ENCODE data around the gene EMILIN2. TPM values are rescaled to one million over a fixed set of nuclear protein-coding genes. Genes with fewer than 3 reads are reported as not detected.

EMILIN2 gene
- total and polyA plus RNA-seq, 9 of the 15 experiments (the other 6 are each of a cell fraction or from before 2014, with no cell fraction given) = 0.01 to 0.40 (median 0.19) TPM

- Histone ChIP-seq H2AFZ (ENCODE audit: low read depth, low read length) (no peak overlapping the region), H3K27me3 (ENCODE audit: control insufficient read depth in 2 of 2, insufficient read depth in 2 of 2, low read length in 2 of 2) (peaks cover 5% of the 10 kb centered on the region in 2 experiments; a peak in 1 of 5 replicates), H3K4me1 (replicated peaks in 1 of 2; ENCODE audit: control insufficient read depth in 2 of 2, insufficient read depth in 2 of 2, low read length in 2 of 2) (no peaks in the 10 kb centered on the region; a peak in 2 of 5 replicates), H3K27ac (ENCODE audit: extremely low read depth, low read depth, low read length) (no peak overlapping the region), H3K36me3 (ENCODE audit: control insufficient read depth, insufficient read depth, low read length) (no peaks in the 10 kb centered on the region), H3K9ac (ENCODE audit: insufficient read depth in 1 of 2, low read depth in 2 of 2, low read length in 2 of 2) (no peak overlapping the region), H4K20me1 (replicated peaks; ENCODE audit: control insufficient read depth, insufficient read depth, low read length) (no peaks in the 10 kb centered on the region), H3K4me2 (ENCODE audit: insufficient read depth, low read length) (no peak overlapping the region), H3K9me3 (replicated peaks; ENCODE audit: control insufficient read depth, insufficient read depth, low read depth, low read length) (no peaks in the 10 kb centered on the region), H3K4me3 (no peak overlapping the region), H3K9me1 (ENCODE audit: control insufficient read depth, insufficient read depth, low read length) (no peaks in the 10 kb centered on the region), H3K79me2 (ENCODE audit: control insufficient read depth, insufficient read depth, low read length) (no peaks in the 10 kb centered on the region)
- WGBS (ENCODE audit: insufficient coverage, low coverage, missing lambda C conversion rate) = 54% methylated on average over 8 of the region's 8 CpGs
- intact Hi-C loops (cut with micrococcal nuclease) = no loop called here
- in situ Hi-C loops (cut with MboI) = no loop called here
- no TSS peak for BruUV-seq (replicated peaks)
- DNase-seq (ENCODE audit: extremely low read depth in 1 of 4, low spot score in 3 of 4) (no peak), FAIRE-seq (no peak), ATAC-seq (no peak)
- POLR2A ChIA-PET = no interaction called here
- CTCF ChIA-PET (ENCODE audit: low intra/inter-chr PET ratio) = no interaction called here
- TF ChIP-seq TAF9B (IDR thresholded peaks at IDR 0.05; ENCODE audit: partially characterized antibody) (no peak), SP1 (CRISPR knock-in tag; IDR thresholded peaks at IDR 0.05) (no peak), CBFA2T2 (conservative IDR thresholded peaks at IDR 0.05) (no peak), PYGO2 (tag; IDR thresholded peaks at IDR 0.05) (no peak), ZNF253 (CRISPR knock-in tag; conservative IDR thresholded peaks at IDR 0.05) (no peak), ZNF175 (CRISPR knock-in tag; IDR thresholded peaks at IDR 0.05; ENCODE audit: low read depth) (no peak), BACH1 (tag; IDR thresholded peaks at IDR 0.05) (no peak), FOXK1 (CRISPR knock-in tag; IDR thresholded peaks at IDR 0.05; ENCODE audit: borderline replicate concordance) (no peak), SIX5 (IDR thresholded peaks at IDR 0.05; ENCODE audit: borderline replicate concordance in 1 of 2, insufficient read depth in 1 of 2, low read depth in 1 of 2, low read length in 2 of 2) (no peak), USF1 (CRISPR knock-in tag; IDR thresholded peaks at IDR 0.05) (no peak), SNIP1 (IDR thresholded peaks at IDR 0.05; ENCODE audit: low read depth) (no peak), ZBTB40 (IDR thresholded peaks at IDR 0.05) (no peak), ZBTB40 (CRISPR knock-in tag; IDR thresholded peaks at IDR 0.05) (no peak), ZNF77 (CRISPR knock-in tag; IDR thresholded peaks at IDR 0.05) (no peak)
These were observed 7.6 kb upstream of the EMILIN2 start for GRCh38 chr18:2839202-2839601.
